ENCODE data around the gene GPR162.

DNA sequence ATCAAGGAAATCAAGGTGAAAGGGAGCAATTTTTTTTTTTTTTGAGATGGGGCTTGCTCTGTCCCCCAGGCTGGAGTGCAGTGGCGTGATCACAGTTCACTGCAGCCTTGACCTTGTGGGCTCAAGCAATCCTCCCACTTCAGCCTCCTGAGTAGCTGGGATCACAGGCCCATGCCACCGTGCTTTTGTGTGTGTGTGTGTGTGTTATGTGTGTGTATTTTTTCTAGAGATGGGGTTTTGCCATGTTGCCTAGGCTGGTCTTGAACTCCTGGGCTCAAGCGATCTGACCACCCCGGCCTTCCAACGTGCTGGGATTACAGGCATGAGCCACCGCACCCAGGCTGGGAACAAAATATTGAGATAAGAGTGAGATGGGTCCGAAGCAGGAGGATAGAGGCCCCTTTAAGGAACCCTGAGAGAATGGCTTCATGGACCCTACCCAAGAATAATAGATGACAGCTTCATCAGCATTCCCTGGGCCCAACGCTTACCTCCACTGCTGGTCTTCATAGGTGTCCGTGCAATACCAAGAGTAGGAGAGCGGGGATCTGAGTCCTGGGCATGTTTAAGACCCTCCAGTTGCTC is 28.4 kb downstream of the GPR162 start:
- TF ChIP-seq POLR2A (IDR thresholded peaks at IDR 0.05; ENCODE audit: low read depth, low read length), result no peak
- TF ChIP-seq, protein P1, sequence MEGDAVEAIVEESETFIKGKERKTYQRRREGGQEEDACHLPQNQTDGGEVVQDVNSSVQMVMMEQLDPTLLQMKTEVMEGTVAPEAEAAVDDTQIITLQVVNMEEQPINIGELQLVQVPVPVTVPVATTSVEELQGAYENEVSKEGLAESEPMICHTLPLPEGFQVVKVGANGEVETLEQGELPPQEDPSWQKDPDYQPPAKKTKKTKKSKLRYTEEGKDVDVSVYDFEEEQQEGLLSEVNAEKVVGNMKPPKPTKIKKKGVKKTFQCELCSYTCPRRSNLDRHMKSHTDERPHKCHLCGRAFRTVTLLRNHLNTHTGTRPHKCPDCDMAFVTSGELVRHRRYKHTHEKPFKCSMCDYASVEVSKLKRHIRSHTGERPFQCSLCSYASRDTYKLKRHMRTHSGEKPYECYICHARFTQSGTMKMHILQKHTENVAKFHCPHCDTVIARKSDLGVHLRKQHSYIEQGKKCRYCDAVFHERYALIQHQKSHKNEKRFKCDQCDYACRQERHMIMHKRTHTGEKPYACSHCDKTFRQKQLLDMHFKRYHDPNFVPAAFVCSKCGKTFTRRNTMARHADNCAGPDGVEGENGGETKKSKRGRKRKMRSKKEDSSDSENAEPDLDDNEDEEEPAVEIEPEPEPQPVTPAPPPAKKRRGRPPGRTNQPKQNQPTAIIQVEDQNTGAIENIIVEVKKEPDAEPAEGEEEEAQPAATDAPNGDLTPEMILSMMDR (conservative IDR thresholded peaks at IDR 0.05; ENCODE audit: low read depth, low read length), result no peak
- TF ChIP-seq, protein P2, sequence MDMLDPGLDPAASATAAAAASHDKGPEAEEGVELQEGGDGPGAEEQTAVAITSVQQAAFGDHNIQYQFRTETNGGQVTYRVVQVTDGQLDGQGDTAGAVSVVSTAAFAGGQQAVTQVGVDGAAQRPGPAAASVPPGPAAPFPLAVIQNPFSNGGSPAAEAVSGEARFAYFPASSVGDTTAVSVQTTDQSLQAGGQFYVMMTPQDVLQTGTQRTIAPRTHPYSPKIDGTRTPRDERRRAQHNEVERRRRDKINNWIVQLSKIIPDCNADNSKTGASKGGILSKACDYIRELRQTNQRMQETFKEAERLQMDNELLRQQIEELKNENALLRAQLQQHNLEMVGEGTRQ (IDR thresholded peaks at IDR 0.05; ENCODE audit: low read depth, low read length), result no peak
- TF ChIP-seq CHD1 (IDR thresholded peaks at IDR 0.05; ENCODE audit: low read depth, low read length), result no peak
- TF ChIP-seq BHLHE40 (IDR thresholded peaks at IDR 0.05; ENCODE audit: low read depth, low read length), result no peak

Measured in IMR-90 (cell line).